Ovary (tissue), 9 donors: ENCODE data around the gene RGS19. TPM values are rescaled to one million over a fixed set of nuclear protein-coding genes. Genes with fewer than 3 reads are reported as not detected.
A peak's percentile ranks its signal among the peaks of the same experiment; 100 is the strongest.

Experiments
- DNase-seq, 5 donors: peaks; one replicate each; pipeline ENCODE4 v3.0.0-alpha.2; 2019 to 2020
- H3K27ac ChIP-seq, 2 donors: fragments of 200-600 bp; one replicate each; pipeline versions ENCODE4 v1.5.1 to v1.8.0; 2019 to 2022
- H3K27me3 ChIP-seq: fragments of 200-600 bp; one replicate; pipeline ENCODE4 v1.8.0; 2022
- H3K36me3 ChIP-seq: fragments of 200-600 bp; sonication (generic); one replicate; pipeline ENCODE4 v1.5.1; 2019
- H3K4me1 ChIP-seq: one replicate; pipeline ENCODE4 v1.8.1; 2013; ENCODE audit warnings: mild to moderate bottlenecking, moderate library complexity; ENCODE audit not compliant: insufficient read depth
- H3K4me3 ChIP-seq: fragments of 200-600 bp; sonication (generic); one replicate; pipeline ENCODE4 v1.5.1; 2017
- H3K9me3 ChIP-seq, 2 donors: fragments of 200-600 bp in 1 of 2; sonication (generic) in 1 of 2; one replicate each; pipeline versions ENCODE4 v1.5.1 to v1.8.1; 2013 to 2019; ENCODE audit warnings: mild to moderate bottlenecking in 1 of 2, moderate library complexity in 1 of 2
- EP300 ChIP-seq: sonication (generic); formaldehyde crosslinking; IDR thresholded peaks from one replicate; pipeline ENCODE4 v1.6.1; 2017; ENCODE audit warnings: antibody characterized with exemption
- POLR2A ChIP-seq: fragments of 450-650 bp; IDR thresholded peaks from one replicate; pipeline ENCODE4 v1.6.1; 2017; ENCODE audit warnings: antibody characterized with exemption, mild to moderate bottlenecking, moderate library complexity
- WGBS, 3 donors: extraction: QIAGEN DNeasy Blood & Tissue Kit in 1 of 3; methylation state at CpG; one replicate each; pipeline versions ENCODE4 v1.1.5 to v1.1.7; 2013 to 2017; 5-methylcytosine and 5-hydroxymethylcytosine counted together
- intact Hi-C, 4 donors: fragments of 100-400 bp; cut with DNase I; formaldehyde crosslinking; loops; one replicate each; pipeline versions ENCODE4 v1.11.0 to v1.15.1; 2022 to 2023
- polyA plus RNA-seq, 2 donors: library from polyadenylated mRNA; stranded (reverse); fragments of 200-250 nt in 1 of 2; fragments of 350-450 nt in 1 of 2; fragmentation: Illumina TruSeq in 1 of 2; extraction: RNeasy Lipid Tissue Mini Kit (QIAGEN cat#74804) in 1 of 2; gene quantifications; one replicate each; pipeline ENCODE4 v1.2.3, GENCODE V29; 2013 to 2014
- total RNA-seq, 7 donors: library from RNA; depleted of rRNA in 2 of 7; stranded (reverse); fragments of >200 nt in 2 of 7; fragmentation: NEBNext Ultra II Directional in 3 of 7; extraction: Animal tissue kit (Norgen Biotek cat#: 25700) in 3 of 7; gene quantifications; one replicate each; pipeline versions ENCODE4 v1.1.0 to v1.2.4, GENCODE V29; 2016 to 2023
- TF ChIP-seq, protein P1 (sequence below), 3 donors: fragments of 450-650 bp in 2 of 3; fragments of 200-600 bp in 1 of 3; IDR thresholded peaks; one replicate each; pipeline versions ENCODE4 v1.5.1 to v1.8.0; 2016 to 2022; ENCODE audit warnings: antibody characterized with exemption in 3 of 3, mild to moderate bottlenecking in 1 of 3
- donor health status: DM: no; HTN: no; CAD: no; lungs with moderate emphysema.
- donor health status: DM: no; HTN: no; CAD: no.
- donor health status: Bipolar disorder and iron deficiency.
- donor health status: DM: yes; HTN: yes; CAD: no.
- donor health status: DM: no; HTN: no; CAD: no.
- donor health status: DM: yes; HTN: yes; CAD: no.

Gene RGS19
- total and polyA plus RNA-seq, 9 donors: 2.1 to 7.6 (median 4.5) TPM

DNA sequence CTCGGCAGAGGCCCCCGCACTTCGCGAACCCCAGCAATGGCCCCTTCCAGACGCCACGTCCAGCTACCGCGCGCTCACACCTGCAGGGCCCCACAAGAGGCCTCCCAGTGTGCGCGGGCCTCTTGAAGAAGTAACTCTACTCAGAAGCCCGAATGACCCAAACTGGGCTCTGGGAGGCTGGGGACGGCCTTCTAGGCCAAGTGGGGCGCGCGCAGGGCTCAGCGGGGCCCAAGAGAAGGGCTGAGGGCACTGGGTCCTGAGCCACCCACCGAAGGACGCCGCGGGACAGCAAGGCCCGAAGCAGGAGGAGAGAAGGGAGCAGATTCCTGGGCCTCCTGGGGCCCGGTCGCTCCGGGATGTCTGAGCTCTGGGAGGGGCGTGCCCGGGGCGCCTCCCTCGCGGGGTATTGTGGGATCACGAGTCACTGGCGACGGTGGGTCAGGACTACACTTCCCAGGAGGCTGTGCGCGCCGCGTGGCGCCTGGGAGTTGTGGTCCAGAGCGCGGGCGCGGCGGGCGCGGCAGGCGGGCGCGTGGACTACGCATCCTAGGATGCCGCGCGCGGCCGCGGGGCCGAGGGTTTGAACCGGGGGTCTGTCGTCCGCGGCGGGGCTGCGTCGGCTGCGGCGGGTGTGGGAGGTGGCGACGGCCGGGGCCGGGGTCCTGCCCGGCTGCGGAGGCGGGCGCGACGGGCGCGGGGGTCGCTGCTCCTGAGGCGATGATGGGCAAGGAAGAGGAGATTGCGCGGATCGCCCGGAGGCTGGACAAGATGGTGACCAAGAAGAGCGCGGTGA, 16.5 kb downstream of the RGS19 start, which contains the start of gene TCEA2:
Gene TCEA2, plus strand, starts transcription at position 603 of the 793 bp plus-strand sequence. Its CDS starts 115 bp downstream, at position 718.
- Histone ChIP-seq H3K4me3 (peak within 1 kb of the TSS; percentile 69), H3K36me3 (no peaks in the 10 kb centered on the region), H3K27me3 (no peaks in the 10 kb centered on the region), H3K4me1 (peaks cover 4% of the 10 kb centered on the region), H3K9me3 (no peaks in the 10 kb centered on the region), H3K27ac (peak within 1 kb of the TSS; percentile 53 to 75)
- intact Hi-C loops: no loop called here
- TF ChIP-seq EP300 (no peak), POLR2A (peak; percentile 63)
- TF ChIP-seq, protein P1, sequence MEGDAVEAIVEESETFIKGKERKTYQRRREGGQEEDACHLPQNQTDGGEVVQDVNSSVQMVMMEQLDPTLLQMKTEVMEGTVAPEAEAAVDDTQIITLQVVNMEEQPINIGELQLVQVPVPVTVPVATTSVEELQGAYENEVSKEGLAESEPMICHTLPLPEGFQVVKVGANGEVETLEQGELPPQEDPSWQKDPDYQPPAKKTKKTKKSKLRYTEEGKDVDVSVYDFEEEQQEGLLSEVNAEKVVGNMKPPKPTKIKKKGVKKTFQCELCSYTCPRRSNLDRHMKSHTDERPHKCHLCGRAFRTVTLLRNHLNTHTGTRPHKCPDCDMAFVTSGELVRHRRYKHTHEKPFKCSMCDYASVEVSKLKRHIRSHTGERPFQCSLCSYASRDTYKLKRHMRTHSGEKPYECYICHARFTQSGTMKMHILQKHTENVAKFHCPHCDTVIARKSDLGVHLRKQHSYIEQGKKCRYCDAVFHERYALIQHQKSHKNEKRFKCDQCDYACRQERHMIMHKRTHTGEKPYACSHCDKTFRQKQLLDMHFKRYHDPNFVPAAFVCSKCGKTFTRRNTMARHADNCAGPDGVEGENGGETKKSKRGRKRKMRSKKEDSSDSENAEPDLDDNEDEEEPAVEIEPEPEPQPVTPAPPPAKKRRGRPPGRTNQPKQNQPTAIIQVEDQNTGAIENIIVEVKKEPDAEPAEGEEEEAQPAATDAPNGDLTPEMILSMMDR (IDR thresholded peaks at IDR 0.05): no peak
- 2% methylated on average over 70 to 85 of the region's 85 CpGs for WGBS, 3 donors
- DNase-seq: peak; percentile 95 to 98 (median 97)

DNA sequence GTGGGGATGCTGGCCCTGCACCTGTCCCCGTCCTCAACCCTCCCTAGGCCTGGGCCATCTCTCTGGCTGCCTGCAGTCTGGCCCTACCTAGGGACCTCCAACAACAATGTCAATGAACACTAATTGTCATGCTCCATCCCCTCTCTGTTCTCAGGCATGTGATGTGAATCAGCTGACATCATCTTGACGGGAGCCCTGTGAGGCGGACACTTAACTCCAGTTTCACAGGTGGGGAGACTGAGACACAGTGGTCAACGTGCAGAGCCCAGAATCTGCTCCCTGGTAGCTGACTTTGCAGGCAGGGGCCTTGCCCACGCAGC, 17.1 kb downstream of the RGS19 start:
- peaks cover 4% of the 10 kb centered on the region for H3K4me1 ChIP-seq
- intact Hi-C loops: no loop called here

DNA sequence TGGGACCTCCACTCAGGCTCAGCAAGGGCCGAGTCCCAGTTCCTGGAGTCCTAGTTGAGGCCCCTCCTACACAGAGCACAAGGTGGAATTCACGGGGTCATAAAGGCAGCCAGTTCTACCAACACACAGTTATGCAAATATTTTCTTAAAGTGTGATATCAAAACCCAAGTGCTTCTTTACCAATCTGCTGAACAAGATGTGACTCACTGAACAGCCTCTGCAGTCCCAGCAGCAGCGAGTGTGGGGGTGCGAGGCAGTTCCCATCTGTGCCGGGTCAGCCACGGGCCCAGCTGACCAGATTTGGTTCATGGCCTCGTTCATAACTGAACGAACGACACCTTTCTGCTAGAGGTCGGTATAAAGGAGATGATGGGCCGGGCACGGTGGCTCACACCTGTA, 20.8 kb downstream of the RGS19 start:
- 53 to 66% (median 56%) methylated on average over 12 of the region's 12 CpGs for WGBS, 3 donors
- H3K9me3 ChIP-seq: no peaks in the 10 kb centered on the region

More for the DNA sequence above, 17.1 kb downstream of the RGS19 start:
- Histone ChIP-seq H3K27ac (peak overlapping the region in 1 of 2 donors; percentile 75), H3K9me3 (no peaks in the 10 kb centered on the region), H3K36me3 (no peaks in the 10 kb centered on the region), H3K4me3 (peak overlapping the region; percentile 69), H3K27me3 (no peaks in the 10 kb centered on the region)
- DNase-seq: no peak
- TF ChIP-seq POLR2A (no peak), EP300 (no peak)
- TF ChIP-seq, protein P1 (IDR thresholded peaks at IDR 0.05): no peak
- WGBS, 3 donors: 31 to 45% (median 38%) methylated on average over 5 of the region's 5 CpGs

DNA sequence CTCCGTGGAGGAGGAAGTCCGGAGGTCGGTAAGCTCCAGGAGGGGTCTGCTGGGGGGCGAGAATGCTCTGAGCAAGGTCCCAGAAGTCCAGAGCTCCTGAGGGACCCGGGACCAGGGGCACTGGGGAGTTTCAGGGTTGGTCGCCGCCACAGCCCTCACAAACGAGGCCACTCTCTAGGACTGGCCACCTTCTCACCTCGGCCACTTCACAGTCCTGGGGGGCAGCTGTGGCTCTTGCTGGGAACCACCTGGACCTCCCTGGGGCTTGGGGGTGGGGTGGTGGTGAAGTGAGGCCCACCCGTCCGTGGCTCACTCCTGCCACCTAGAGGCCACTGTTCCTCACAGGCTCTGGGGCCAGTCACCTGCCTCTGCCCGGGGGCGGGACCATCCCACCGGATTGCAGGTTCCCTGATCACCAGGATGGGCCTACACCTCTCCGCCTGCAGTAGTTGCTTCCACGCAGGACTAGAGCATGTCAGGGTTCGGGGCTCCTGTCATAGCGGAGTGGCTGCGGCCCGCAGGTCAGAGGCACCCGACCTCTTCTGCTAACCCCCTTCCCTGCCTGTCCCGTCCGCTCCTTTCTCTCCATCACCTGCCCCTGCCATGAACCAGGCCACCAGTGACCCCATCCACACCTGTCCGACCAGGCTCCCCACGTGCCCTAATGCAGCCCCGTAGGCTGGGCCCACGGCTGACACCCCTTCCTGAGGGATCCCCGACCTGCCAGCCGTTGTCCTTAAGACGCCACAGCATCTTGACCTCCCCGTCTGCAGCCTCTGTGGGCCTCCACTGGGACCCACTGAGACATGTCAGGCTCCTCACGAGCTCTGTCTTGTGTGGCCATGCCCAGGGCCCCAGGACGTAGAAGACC, 21.5 kb downstream of the RGS19 start:
- no peak for TF ChIP-seq POLR2A
- TF ChIP-seq, protein P1 (IDR thresholded peaks at IDR 0.05): peak; percentile 23 to 66 (median 50)
- H3K4me3 ChIP-seq: no peak overlapping the region
- intact Hi-C loops: no loop called here

More for the DNA sequence above, 20.8 kb downstream of the RGS19 start:
- peaks cover 2% of the 10 kb centered on the region for H3K4me1 ChIP-seq
- TF ChIP-seq EP300: no peak
- TF ChIP-seq POLR2A: no peak
- TF ChIP-seq, protein P1 (IDR thresholded peaks at IDR 0.05): no peak
- no peaks in the 10 kb centered on the region for H3K27me3 ChIP-seq
- H3K27ac ChIP-seq: no peak overlapping the region
- no peaks in the 10 kb centered on the region for H3K36me3 ChIP-seq
- H3K4me3 ChIP-seq: no peak overlapping the region
- intact Hi-C loops: no loop called here
- DNase-seq: no peak

More for the DNA sequence above, 21.5 kb downstream of the RGS19 start:
- Histone ChIP-seq H3K27me3 (no peaks in the 10 kb centered on the region), H3K27ac (no peak overlapping the region), H3K9me3 (no peaks in the 10 kb centered on the region), H3K4me1 (peaks cover 2% of the 10 kb centered on the region), H3K36me3 (no peaks in the 10 kb centered on the region)
- 29 to 39% (median 34%) methylated on average over 32 to 33 of the region's 33 CpGs for WGBS, 3 donors
- peak; percentile 46 to 78 (median 73) for DNase-seq
